ENCODE results near the gene KDM4E.
"Not testable (repeated sequence)": the region's sequence is repeated elsewhere in the genome, so short reads cannot be mapped to it uniquely, and the experiment has no call there.

The KDM4E gene

DNA sequence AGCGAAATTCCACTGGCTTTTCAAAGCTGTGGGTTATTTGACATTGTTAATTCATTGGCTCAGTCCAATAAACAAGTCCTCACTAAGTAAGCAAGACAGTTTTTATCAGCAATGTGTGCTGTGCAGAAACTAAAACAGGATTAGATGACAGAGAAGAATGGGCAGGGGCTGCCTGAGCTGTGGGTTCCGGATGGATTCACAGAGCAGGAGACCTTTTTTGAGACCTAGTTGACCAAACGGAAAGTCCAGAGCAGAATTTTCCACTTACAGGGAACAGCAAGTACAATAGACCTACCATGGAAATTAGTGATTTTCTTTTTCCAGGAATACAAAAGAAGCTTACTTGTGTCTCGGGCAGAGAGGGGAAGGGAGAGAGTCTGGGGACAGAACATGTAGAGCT lies 19.0 kb downstream of the KDM4E start:
- POLR2A ChIA-PET = interaction anchor here (0.9 to 2.4 kb wide), 2 partner anchors 23 to 71 kb away, joined by 3 to 10 read pairs; partner anchors contain the start of genes CWC15, KDM4D and SRSF8
- TF ChIP-seq ARNT (IDR thresholded peaks at IDR 0.05) = no peak
- no peak for TF ChIP-seq FOXA1 (IDR thresholded peaks at IDR 0.05)
- no peak for TF ChIP-seq TARDBP (IDR thresholded peaks at IDR 0.05)
- no peak for TF ChIP-seq HDGF (IDR thresholded peaks at IDR 0.05; ENCODE audit: borderline replicate concordance)
- no peak for TF ChIP-seq NFRKB (IDR thresholded peaks at IDR 0.05)
- no peak for TF ChIP-seq BHLHE40 (IDR thresholded peaks at IDR 0.05; ENCODE audit: borderline replicate concordance)
- no peak for TF ChIP-seq SUZ12 (IDR thresholded peaks at IDR 0.05)
- TF ChIP-seq FOXM1 (IDR thresholded peaks at IDR 0.05; ENCODE audit: borderline replicate concordance) = no peak
- TF ChIP-seq SP1 (IDR thresholded peaks at IDR 0.05) = no peak
- no peak for TF ChIP-seq LEF1 (IDR thresholded peaks at IDR 0.05; ENCODE audit: borderline replicate concordance)
- TF ChIP-seq L3MBTL2 (conservative IDR thresholded peaks at IDR 0.05) = no peak
- no peak for TF ChIP-seq ZNF384 (IDR thresholded peaks at IDR 0.05)
- TF ChIP-seq CTBP1 (IDR thresholded peaks at IDR 0.05; ENCODE audit: borderline replicate concordance) = no peak
- TF ChIP-seq ELF4 (IDR thresholded peaks at IDR 0.05) = no peak
- TF ChIP-seq, protein P1, sequence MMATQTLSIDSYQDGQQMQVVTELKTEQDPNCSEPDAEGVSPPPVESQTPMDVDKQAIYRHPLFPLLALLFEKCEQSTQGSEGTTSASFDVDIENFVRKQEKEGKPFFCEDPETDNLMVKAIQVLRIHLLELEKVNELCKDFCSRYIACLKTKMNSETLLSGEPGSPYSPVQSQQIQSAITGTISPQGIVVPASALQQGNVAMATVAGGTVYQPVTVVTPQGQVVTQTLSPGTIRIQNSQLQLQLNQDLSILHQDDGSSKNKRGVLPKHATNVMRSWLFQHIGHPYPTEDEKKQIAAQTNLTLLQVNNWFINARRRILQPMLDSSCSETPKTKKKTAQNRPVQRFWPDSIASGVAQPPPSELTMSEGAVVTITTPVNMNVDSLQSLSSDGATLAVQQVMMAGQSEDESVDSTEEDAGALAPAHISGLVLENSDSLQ (IDR thresholded peaks at IDR 0.05) = no peak
- TF ChIP-seq FOXK2 (IDR thresholded peaks at IDR 0.05) = no peak
- CTCF ChIA-PET = interaction anchor here (0.6 kb wide), 1 partner anchor 45 kb away, joined by 3 read pairs; no protein-coding TSS in a partner anchor
- DNase-seq (ENCODE audit: extremely low spot score) = no peak

DNA sequence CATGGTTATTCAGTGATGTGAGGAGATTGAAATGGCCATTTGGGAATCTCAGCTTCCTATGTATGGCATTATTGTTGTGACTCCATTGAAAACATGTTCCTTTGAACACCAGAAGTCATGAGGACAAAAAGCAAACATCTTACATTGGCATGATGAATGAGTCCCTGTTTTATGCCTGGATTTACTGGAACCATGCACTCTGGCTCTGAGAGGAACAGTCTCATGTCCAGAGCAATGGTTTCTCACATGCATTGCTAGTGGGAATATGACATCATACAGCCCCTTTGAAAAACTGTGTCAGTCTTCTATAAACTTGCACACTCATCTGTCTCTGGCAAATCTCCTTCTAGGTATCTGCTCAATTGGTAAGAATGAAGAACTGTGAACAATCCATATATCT lies 20.8 kb downstream of the KDM4E start:
- TF ChIP-seq ZNF384 (IDR thresholded peaks at IDR 0.05) (no peak), NFRKB (IDR thresholded peaks at IDR 0.05) (no peak), BHLHE40 (IDR thresholded peaks at IDR 0.05; ENCODE audit: borderline replicate concordance) (no peak)
- DNase-seq (ENCODE audit: extremely low spot score) = no peak
- POLR2A ChIA-PET = interaction anchor here (2.4 kb wide), 1 partner anchor 21 kb away, joined by 10 read pairs; the partner anchor contains the start of gene SRSF8
- CTCF ChIA-PET = interaction anchor here (0.6 kb wide), 1 partner anchor 88 kb away, joined by 3 read pairs; no protein-coding TSS in a partner anchor

DNA sequence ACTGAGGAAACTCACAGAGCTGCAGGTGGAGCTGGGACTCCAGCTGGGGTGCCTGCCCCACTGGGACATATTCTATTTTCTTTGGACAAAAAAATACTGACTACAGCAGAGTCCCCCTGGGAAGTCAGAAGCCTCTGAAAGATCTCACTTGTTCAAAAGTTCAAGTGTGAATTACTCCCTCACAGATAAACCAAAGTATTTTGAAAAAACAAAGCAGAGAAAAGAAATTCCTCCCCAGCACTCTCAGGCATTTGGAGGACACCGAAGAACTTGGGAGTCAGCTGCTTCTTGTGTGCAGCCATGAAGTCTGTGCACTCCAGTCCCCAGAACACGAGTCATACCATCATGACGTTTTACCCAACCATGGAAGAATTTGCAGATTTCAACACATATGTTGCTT lies 24.1 kb downstream of the KDM4E start, which contains the start of gene KDM4F:
TSS of gene KDM4F (plus strand) at position 301 of the 400 bp plus-strand sequence.
- CTCF ChIA-PET = not testable (repeated sequence)

DNA sequence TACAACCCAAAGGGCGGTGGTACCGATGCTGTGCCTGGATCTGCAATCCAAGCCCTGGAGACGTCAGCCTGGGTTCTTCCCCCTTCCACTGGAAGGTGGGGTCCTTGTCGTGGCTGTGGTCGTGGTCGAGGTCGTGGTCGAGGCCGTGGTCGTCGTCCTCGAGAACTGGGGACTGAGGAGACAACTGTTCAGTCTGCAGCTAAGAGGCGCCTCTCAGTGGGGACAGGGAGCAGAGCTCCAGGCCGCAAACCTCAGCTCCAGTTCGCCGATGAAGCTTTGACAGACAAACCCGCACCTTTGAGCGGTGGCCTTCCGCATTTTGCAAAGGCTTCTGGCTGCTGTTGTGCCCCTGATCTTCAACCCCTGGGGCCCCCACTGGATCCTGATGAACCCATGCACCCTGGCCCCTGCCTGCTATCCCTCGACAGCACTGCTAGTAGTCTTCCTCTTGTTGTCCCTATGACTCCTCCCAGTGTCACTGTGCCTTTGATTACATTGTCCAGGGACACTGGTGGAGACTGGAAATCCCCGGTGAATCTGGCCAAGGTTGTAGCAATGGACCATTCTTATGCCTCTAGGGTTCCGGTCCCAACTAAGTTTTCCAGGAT lies 25.6 kb downstream of the KDM4E start:
- ChIA-PET CTCF (no interaction called here), POLR2A (interaction anchor here (0.9 kb wide), 1 partner anchor 77 kb away, joined by 3 read pairs; the partner anchor contains the start of genes CWC15 and KDM4D)
- no peak for DNase-seq (ENCODE audit: extremely low spot score)
- TF ChIP-seq SUZ12 (IDR thresholded peaks at IDR 0.05) (no peak), BHLHE40 (IDR thresholded peaks at IDR 0.05; ENCODE audit: borderline replicate concordance) (no peak)

More for the DNA sequence above, 24.1 kb downstream of the KDM4E start, which contains the start of gene KDM4F:
- POLR2A ChIA-PET = interaction anchor here (1.0 kb wide), 1 partner anchor 17 kb away, joined by 3 read pairs; the partner anchor contains the start of gene SRSF8
- DNase-seq (ENCODE audit: extremely low spot score) = not testable (repeated sequence)

DNA sequence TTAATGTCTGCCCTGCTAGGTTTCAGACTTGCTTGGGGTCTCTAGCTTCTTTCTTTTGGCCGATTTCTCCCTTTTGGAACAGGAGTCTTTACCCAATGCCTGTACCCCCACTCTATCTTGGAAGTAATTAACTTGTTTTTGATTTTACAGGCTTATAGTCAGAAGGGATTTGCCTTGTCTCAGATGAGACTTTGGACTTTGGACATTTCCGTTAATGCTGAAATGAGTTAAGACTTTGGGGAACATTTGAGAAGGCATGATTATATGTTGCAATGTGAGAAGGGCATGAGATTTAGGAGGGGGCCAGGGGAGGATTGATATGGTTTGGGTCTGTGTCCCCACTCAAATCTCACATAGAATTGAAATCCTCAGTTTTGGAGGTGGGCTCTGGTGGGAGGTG lies 29.3 kb downstream of the KDM4E start:
- CTCF ChIA-PET = no interaction called here

DNA sequence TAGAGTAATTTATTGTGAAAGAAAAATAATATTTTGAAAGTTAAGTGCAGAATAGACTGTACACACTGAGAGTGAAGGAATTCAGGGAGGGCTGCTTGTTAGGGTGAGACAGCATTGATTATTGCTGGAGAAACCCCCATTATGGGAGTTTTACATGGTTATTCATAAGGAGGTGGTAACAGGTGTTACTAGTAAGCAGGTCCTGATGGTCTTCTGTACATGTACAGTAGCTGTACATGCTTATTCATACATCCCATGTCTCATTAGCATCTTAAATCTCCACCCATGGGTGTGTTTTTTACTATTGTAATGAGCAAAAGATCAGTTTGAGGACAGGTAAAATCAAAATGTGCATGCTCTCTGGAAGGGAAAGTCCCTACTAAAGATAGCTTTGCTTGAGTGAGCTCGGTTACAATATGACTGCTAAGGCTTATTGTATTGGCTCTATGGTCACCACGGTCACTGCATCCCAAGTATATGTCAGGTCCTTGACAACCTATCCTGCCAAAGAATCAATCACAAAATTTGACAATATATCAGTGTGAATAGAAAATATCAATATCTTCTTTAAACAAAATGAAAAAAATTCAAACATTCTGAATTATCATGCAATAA lies 30.3 kb downstream of the KDM4E start:
- TF ChIP-seq TARDBP (IDR thresholded peaks at IDR 0.05) (no peak), ZNF384 (IDR thresholded peaks at IDR 0.05) (no peak), BHLHE40 (IDR thresholded peaks at IDR 0.05; ENCODE audit: borderline replicate concordance) (no peak), FOXK2 (IDR thresholded peaks at IDR 0.05) (no peak), HDGF (IDR thresholded peaks at IDR 0.05; ENCODE audit: borderline replicate concordance) (no peak), CTBP1 (IDR thresholded peaks at IDR 0.05; ENCODE audit: borderline replicate concordance) (no peak), NFRKB (IDR thresholded peaks at IDR 0.05) (no peak), L3MBTL2 (conservative IDR thresholded peaks at IDR 0.05) (no peak), FOXA1 (IDR thresholded peaks at IDR 0.05) (no peak), SUZ12 (IDR thresholded peaks at IDR 0.05) (no peak)
- ChIA-PET POLR2A (interaction anchor here (4.2 kb wide), 1 partner anchor 12 kb away, joined by 26 read pairs; the partner anchor contains the start of gene SRSF8), CTCF (no interaction called here)
- DNase-seq (ENCODE audit: extremely low spot score) = no peak

More for the DNA sequence above, 29.3 kb downstream of the KDM4E start:
- TF ChIP-seq ELF4 (IDR thresholded peaks at IDR 0.05) = no peak
- no peak for DNase-seq (ENCODE audit: extremely low spot score)
- POLR2A ChIA-PET = no interaction called here

DNA sequence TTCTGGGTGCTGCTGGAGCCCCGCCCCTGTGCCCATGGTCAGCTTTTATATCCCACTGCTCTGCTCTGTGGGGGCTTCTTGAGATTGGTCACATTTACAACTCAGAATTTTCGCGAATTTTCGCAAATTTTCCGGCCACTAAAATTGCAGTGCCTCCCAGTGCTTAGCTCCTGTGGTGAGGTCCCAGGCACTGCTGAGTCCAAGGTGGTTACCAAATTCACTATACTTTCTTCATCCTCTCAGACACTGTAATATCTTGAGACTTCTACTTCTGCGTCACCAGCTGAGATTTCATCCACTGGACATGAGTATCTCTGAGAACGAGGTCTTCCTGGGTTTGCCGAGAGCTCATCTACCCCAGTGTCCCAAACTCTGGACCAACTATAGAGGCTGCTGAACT lies 32.9 kb downstream of the KDM4E start:
- CTCF ChIA-PET = interaction anchor here (1.9 kb wide), 1 partner anchor 9 kb away, joined by 5 read pairs; the partner anchor contains the start of gene SRSF8
- POLR2A ChIA-PET = interaction anchor here (1.2 to 4.2 kb wide), 2 partner anchors 9 to 84 kb away, joined by 3 to 26 read pairs; partner anchors contain the start of gene SRSF8
- TF ChIP-seq SUZ12 (IDR thresholded peaks at IDR 0.05) = no peak
- TF ChIP-seq NFRKB (IDR thresholded peaks at IDR 0.05) = no peak
- TF ChIP-seq LEF1 (IDR thresholded peaks at IDR 0.05; ENCODE audit: borderline replicate concordance) = no peak
- no peak for TF ChIP-seq ZNF384 (IDR thresholded peaks at IDR 0.05)
- no peak for TF ChIP-seq BHLHE40 (IDR thresholded peaks at IDR 0.05; ENCODE audit: borderline replicate concordance)
- no peak for DNase-seq (ENCODE audit: extremely low spot score)

DNA sequence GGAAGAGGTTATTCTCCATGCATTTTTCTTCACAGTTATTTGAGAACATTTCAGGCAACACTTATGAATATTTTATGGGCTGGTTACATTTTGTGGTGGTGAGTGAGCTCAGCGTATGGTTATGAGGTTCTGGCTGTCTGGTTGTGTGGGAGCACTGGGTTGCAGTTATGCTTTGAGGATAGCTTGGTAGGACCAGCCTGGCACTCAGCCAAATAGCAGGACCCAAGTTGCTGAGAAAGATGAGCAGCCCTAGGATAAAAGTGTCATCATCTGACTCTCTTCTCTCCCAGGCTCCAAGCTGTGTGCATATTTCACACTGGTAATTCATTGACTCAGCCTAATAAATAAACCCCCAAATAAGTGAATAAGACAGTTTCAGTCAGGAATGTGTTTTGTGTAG lies 33.6 kb downstream of the KDM4E start:
- TF ChIP-seq ARNT (IDR thresholded peaks at IDR 0.05) (no peak), FOXK2 (IDR thresholded peaks at IDR 0.05) (no peak), SP1 (IDR thresholded peaks at IDR 0.05) (no peak), HDGF (IDR thresholded peaks at IDR 0.05; ENCODE audit: borderline replicate concordance) (no peak), CTBP1 (IDR thresholded peaks at IDR 0.05; ENCODE audit: borderline replicate concordance) (no peak), ZNF384 (IDR thresholded peaks at IDR 0.05) (no peak)
- ChIA-PET POLR2A (interaction anchor here (1.2 to 4.2 kb wide), 2 partner anchors 8 to 84 kb away, joined by 3 to 26 read pairs; partner anchors contain the start of gene SRSF8), CTCF (no interaction called here)
- DNase-seq (ENCODE audit: extremely low spot score) = no peak
